Neural cell (in vitro differentiated cells): ENCODE data around the gene CTDP1.

ENCODE experiments used
- EP300 ChIP-seq: fragments of 450-650 bp; conservative IDR thresholded peaks from 2 replicates; pipeline ENCODE4 v1.6.1; 2014; ENCODE audit warnings: antibody characterized with exemption, mild to moderate bottlenecking, moderate library complexity; ENCODE audit not compliant: poor library complexity, severe bottlenecking
- EZH2 ChIP-seq: fragments of 200-600, 300-800 bp; shearing (Covaris generic), sonication (generic); IDR thresholded peaks from 2 replicates; pipeline ENCODE4 v1.6.1; 2014; ENCODE audit warnings: antibody characterized with exemption, low read length, borderline replicate concordance, mild to moderate bottlenecking; ENCODE audit not compliant: insufficient read depth, poor library complexity, severe bottlenecking
- MXI1 ChIP-seq: fragments of 450-650 bp; conservative IDR thresholded peaks from 2 replicates; pipeline ENCODE4 v1.6.1; 2014; ENCODE audit warnings: antibody characterized with exemption, mild to moderate bottlenecking; ENCODE audit not compliant: poor library complexity, severe bottlenecking
- POLR2AphosphoS5 ChIP-seq: IDR thresholded peaks from 2 replicates; pipeline ENCODE4 v1.6.1; 2012
- RAD21 ChIP-seq: fragments of 450-650 bp; conservative IDR thresholded peaks from 2 replicates; pipeline ENCODE4 v1.6.1; 2014; ENCODE audit warnings: antibody characterized with exemption, mild to moderate bottlenecking, moderate library complexity
- REST ChIP-seq: IDR thresholded peaks from 2 replicates; pipeline ENCODE4 v1.6.1; 2012; ENCODE audit warnings: borderline replicate concordance
- SMC3 ChIP-seq: fragments of 450-650 bp; conservative IDR thresholded peaks from 2 replicates; pipeline ENCODE4 v1.6.1; 2014; ENCODE audit warnings: antibody characterized with exemption, mild to moderate bottlenecking, moderate library complexity; ENCODE audit not compliant: poor library complexity
- TAF1 ChIP-seq: IDR thresholded peaks from 2 replicates; pipeline ENCODE4 v1.6.1; 2012; ENCODE audit warnings: low read depth
- TF ChIP-seq, protein P1 (sequence below): fragments of 450-650 bp; IDR thresholded peaks from 2 replicates; pipeline ENCODE4 v1.5.1; 2014; ENCODE audit warnings: antibody characterized with exemption, mild to moderate bottlenecking, moderate library complexity; ENCODE audit not compliant: poor library complexity, severe bottlenecking

- TF ChIP-seq EP300: no peak
- TF ChIP-seq, protein P1, sequence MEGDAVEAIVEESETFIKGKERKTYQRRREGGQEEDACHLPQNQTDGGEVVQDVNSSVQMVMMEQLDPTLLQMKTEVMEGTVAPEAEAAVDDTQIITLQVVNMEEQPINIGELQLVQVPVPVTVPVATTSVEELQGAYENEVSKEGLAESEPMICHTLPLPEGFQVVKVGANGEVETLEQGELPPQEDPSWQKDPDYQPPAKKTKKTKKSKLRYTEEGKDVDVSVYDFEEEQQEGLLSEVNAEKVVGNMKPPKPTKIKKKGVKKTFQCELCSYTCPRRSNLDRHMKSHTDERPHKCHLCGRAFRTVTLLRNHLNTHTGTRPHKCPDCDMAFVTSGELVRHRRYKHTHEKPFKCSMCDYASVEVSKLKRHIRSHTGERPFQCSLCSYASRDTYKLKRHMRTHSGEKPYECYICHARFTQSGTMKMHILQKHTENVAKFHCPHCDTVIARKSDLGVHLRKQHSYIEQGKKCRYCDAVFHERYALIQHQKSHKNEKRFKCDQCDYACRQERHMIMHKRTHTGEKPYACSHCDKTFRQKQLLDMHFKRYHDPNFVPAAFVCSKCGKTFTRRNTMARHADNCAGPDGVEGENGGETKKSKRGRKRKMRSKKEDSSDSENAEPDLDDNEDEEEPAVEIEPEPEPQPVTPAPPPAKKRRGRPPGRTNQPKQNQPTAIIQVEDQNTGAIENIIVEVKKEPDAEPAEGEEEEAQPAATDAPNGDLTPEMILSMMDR: no peak
- TF ChIP-seq RAD21: no peak
- no peak for TF ChIP-seq POLR2AphosphoS5
- TF ChIP-seq TAF1: no peak
- no peak for TF ChIP-seq MXI1
- TF ChIP-seq EZH2: no peak
- no peak for TF ChIP-seq SMC3
- TF ChIP-seq REST: no peak
Observed at GRCh38 chr18:79727211-79727610, 47.6 kb downstream of the CTDP1 start.
